HG03108 (cell line): ENCODE data around the gene PRR5L.
"Not testable (repeated sequence)": the region's sequence is repeated elsewhere in the genome, so short reads cannot be mapped to it uniquely, and the experiment has no call there.

Experiments
- ATAC-seq: cut with Tn5 transposase; IDR thresholded peaks from one replicate; pipeline ENCODE4 v1.9.1; 2021; ENCODE audit warnings: moderate library complexity; ENCODE audit not compliant: unreplicated experiment

Gene PRR5L

GRCh38 chr11:36280531-36280930 lies 15.6 kb upstream of the PRR5L start:
- ATAC-seq, result no peak

DNA sequence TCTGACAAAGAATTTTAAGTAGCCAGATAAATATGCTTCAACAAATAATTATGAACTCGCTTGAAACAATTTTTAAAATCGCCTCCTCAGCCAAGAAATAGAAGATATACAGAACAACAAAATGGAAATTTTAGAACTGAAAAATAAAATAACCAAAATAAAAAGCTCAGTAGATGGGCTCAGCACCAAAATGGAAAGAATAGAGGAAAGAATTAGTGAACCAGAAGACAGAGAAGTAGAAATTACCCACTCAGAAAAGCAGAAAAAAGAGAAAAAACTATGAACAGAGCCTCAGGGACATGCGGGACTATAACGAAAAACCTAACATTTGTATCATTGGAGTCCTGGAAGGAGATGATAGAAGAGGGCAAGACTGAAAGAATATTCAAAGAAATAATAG lies 14.2 kb upstream of the PRR5L start:
- ATAC-seq, result no peak

DNA sequence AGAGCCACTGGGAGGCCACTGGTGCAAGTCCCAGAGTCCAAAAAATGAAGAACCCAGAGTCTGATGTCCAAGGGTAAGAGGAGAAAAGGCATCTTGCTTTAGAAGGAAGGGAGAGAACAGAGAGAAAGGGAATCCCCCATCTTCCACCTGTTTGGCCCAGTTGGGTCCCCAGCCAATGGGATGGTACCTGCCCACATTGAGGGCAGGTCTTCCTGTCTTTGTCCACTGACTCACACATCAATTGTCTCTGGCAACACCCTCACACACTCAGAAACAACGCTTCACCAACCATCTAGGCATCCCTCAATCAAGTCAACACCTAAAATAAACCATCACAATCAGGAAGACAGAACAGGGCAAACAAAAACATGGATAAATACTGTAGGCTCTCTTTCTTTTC lies 13.2 kb upstream of the PRR5L start:
- ATAC-seq, result no peak

DNA sequence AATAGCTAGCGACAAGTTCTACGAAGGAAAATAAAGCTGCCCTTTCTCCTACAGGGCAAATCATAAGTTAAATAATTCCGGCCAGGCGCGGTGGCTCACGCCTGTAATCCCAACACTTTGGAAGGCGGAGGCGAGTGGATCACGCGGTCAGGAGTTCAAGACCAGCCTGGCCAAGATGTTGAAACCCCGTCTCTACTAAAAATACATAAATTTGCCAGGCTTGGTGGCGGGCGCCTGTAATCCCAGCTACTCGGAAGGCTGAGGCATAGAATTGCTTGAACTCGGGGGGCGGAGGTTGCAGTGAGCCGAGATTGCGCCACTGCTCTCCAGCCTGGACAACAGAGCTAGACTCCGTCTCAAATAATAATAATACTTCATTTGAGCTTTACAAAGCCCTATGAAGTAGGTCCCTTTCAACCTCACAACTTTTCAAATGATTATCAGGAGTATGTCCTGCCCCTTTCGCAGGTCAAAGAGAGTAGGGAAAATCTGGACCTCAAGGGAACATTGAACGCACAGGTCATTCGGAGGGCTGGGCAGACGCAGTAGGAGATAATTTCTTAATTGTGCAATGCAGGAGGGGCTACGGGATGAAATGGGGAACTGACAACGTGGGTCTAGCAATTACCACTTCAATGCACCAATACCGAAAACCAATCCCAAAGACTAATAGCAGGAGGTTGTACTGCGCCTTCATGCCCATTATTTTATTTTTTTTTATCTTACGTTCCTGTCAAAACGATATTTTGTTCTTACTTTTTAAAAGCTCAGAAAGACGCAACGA lies 7.5 kb upstream of the PRR5L start:
- no peak for ATAC-seq

DNA sequence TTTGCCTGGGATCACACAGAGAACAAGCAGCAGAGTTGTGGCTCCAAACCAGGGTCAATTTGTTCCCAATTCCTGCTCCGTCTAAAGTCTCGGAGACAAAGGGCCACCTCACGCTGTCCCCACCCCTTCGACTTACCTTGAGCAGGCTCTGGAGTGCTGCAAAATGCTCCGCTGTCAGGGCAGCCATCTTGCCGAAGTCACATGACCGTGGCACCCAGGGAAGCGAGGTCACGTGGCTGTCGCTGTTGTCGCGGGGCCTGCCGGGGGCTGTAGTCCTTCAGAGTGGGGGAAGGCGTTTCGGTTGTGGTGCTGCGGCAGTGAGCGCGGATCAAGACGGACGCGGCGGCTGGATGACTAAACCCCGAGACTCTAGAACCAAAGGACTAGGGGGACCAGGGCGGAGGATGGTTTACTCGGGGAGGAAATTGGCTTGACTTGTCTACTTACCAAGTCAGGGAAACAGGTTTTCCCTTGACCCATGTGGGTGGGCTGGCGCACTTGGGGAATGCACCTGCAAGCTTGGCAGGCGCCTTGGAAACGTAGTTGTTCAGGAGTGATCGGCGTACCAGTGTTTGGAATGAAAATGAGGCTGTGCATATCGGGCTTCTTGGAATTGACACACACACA lies 6.7 kb upstream of the PRR5L start, which contains the start of gene COMMD9:
TSS of gene COMMD9 (minus strand) at position 199 of the 627 bp plus-strand sequence. CDS start at position 187, 12 bp downstream.
- ATAC-seq, result peak; percentile 99

DNA sequence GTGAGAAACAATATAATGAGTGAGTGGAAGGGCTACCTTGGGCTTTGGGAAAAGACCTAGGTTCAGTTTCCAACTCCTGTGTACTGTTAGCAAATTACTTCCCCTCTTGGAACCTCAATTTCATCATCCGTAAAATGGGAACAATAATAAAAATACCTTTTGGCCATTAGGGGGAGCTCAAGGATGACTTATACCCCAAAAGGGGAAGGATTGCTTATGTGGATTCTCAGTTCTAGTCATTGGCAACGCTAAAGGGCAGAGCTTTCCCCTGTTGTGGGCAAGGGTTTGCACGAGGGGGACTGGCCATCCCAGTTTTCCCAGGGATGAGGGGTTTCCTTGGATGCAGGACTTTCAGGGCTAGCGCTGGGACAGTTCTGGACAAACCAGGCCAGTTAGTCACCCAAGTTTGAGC lies 3.8 kb upstream of the PRR5L start:
- ATAC-seq, result no peak

GRCh38 chr11:36296884-36297543 lies 926 bp downstream of the PRR5L start:
- ATAC-seq, result no peak

DNA sequence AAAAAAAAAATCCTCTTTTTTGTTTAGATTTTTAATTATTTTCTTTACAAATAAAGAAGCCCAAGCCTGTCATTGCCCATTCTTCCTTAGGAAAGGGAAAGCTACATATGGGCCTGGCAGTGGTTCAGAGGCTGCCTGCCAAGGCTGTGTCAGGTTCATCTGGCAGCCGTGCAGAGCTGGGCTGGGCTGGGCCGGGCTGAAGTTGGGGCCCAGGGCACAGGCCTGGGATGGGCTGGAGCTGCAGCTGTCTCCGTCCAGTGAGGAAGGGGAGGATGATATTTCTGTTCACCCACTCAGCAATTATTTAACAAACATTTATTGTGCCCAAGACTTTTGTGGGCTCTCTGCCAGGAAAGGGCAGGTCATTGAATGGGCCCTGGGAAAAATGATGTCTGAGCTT lies 4.6 kb downstream of the PRR5L start:
- no peak for ATAC-seq

DNA sequence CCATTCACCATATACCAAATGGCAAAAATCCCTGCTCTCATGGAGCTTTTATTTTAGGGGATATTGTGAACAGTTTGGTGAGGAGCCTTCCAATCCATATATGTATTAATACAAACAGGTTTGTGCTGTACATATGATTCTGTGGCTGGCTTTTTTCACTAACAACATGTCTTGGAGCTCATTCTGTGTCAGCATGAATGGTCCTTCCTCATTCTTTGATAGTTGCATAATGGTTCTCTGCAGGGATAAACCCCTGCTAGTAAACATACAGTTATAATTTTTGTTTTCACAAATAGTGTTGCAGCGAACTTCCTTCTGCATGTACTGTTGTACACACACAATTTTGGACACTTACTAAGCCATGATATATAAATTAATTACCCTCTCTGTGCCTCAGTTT lies 8.3 kb downstream of the PRR5L start:
- no peak for ATAC-seq

DNA sequence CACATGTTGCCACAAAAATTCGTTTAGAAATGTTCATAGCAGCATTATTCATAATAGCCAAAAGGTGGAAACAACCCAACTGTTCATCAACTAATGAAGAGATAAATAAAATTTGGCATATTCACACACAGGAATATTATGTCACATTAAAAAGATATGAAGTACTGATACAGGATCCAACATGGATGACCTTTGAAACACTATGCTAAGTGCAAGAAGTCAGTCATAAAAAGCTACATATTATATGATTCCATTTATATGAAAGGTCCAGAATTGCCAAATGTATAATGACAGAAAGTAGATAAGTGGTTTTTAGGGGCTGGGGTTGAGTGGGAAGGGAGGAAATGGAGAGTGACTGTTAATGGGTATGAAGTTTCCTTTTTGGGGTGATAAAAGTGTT lies 9.0 kb downstream of the PRR5L start:
- no peak for ATAC-seq

DNA sequence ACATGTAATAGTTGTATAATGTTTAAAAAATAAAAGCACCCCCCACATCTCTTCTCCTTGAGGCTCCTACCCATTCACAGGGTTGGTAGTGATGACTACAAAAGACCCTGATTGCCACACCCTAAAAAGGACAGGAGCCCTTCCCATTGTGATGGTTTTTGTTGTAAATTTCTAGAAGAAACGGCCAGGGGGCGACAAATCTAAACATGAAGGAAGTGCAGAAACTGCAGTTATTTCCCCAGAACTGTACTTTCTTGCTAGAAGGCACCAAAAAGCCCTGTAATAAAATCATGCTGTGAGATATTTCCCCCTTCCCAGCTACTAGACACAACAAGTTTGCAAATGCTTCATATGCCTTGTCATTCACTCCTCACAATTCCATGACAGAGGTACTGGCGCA lies 10.8 kb downstream of the PRR5L start:
- no peak for ATAC-seq

DNA sequence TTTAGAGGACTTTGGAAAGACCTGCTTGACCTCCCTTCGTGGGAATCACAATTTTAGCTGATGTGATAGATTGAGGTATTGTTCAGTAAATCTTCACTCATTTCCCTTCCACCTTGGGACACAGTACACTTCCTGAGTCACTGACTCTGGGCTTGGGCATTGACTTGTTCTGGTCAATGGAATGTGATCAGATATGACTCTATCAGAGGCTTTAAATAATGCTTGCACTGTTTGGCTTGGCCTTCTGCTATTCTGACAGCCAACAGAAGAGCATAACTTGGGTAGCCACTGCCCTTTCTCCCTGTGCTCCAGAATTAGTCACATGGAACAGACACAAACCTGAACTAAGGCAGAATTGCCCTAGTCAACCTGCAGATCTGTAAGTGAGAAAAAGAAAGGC lies 12.5 kb downstream of the PRR5L start:
- no peak for ATAC-seq

DNA sequence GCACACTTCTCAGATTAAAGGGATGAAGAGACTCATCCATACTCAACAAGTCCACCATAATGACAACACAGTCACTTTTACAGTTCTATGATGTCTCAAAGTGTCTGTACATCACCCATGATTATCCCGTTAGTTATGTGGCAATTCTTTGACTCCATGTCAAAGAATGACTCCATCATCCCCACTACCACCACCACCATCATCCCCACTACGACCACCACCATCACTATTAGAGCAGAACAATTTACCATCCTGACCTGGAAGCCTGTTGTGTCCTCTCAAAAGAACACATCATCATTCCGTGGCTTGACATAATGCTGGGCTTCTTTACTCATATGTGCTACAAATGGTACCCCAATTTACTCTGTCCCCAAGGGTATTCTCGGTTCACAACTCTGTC lies 13.7 kb downstream of the PRR5L start:
- no peak for ATAC-seq

DNA sequence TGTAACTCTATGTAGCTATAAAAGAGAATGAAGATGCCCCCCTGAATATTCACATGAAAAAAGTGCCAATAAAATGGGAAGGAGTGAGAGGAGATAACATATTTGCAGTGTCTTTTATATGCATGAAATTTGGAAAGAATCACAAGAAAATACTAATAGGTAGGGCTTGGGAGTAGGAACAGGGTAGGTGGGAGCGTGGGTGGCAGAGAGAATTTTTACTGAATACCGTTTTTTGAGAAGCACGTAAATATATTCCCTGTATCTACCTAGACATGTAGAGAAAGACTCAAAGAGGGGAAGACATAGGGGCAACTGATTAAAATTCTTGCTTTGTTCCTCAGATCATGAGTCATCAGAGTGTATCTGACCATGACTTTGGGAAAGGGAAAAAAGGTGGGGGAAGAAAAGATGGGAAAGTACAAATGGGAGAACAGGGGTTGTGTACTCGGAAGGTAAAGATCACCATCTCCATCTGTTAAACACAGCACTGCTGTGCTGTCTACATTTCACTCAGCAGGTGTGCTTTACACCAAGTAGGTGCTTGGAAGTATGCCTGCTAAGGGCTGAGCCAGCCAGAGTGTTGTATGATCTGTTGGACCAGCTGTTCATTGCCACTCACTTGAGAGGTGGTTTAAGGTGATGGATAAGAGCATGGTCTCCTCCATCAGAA lies 16.0 kb downstream of the PRR5L start:
- ATAC-seq, result no peak

DNA sequence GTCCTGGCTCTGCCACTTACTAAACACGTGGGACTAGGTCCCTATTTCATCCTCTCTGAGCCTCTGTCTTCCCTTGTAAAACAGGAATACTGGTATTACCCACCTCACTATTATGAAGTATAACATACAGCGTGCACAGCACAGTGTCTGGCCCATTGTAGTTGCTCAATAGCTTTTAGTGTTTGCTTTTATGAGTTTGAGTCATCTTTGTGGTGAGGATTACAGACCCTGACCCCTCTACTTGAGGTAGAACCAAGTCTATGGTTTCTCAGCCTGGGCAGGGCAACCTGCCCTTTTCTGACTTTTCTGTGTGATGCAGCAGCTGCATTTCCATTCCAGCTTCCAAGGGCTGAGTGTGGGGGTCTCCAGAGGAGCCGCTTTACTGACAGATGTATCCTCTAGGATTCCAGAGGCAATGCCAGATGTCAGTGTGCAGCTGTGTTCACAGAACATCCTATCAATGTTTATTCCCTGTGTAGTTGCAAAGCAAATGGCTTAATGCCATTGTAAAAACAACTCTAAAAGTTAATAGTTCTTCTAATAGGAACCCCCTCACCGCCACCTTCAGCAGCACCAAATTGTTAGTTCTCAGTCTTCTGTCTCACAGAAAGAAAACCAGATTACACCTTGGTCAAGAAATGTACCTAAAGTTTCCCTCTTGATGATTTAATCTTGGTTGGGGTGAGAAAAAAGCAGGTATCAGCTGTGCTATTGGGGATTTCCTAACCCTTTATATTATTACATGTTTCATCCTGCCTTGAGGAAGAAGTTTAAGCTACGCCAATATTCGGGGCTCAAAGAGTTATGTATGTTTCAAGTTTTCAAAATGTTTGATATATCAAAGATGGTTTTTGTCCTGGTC lies 16.8 kb downstream of the PRR5L start:
- ATAC-seq, result no peak

- ATAC-seq, result peak; percentile 64
Observed at GRCh38 chr11:36313750-36314433, 17.8 kb downstream of the PRR5L start.

DNA sequence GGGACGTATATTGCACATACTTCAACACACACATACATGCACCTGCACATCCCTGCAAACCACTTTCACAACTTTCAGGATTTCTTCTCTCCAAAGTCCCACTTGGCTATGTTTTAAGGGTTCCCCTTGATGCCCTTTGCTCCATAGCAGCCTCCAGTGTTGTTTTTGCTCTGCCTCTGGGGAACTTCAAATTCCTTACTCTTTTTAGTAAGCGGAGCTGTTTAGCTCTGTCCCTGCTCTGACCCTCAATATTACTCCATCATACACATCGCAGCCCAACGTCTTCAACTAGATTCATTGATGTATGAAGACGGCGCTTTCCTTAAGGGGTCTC lies 18.3 kb downstream of the PRR5L start:
- no peak for ATAC-seq

GRCh38 chr11:36316049-36316448 lies 20.0 kb downstream of the PRR5L start:
- ATAC-seq, result no peak

DNA sequence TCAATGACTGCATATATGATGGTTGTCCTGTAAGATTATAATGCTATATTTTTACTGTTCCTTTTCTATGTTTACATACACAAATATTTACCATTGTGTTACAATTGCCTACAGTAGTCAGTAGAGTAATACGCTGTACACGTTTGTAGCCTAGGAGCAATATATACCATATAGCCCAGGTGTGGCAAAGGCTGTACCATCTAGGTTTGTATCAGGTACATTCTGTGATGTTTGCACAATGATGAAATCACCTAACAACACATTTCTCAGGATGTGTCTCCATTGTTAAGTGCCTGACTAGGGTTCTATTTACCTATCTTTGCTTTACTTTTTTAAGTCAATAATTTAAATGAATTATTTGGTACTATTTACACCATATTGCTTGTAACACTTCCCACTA lies 21.9 kb downstream of the PRR5L start:
- ATAC-seq, result no peak

GRCh38 chr11:36324956-36325355 lies 28.9 kb downstream of the PRR5L start:
- not testable (repeated sequence) for ATAC-seq
